Measurements from ENCODE around the gene RASSF3. TPM values are rescaled to one million over a fixed set of nuclear protein-coding genes. Genes with fewer than 3 reads are reported as not detected.

Gene RASSF3
- total and polyA plus RNA-seq, 2 of the 13 experiments (the other 11 are each of a cell fraction or from before 2014, with no cell fraction given), result 15.5 to 16.0 TPM

DNA sequence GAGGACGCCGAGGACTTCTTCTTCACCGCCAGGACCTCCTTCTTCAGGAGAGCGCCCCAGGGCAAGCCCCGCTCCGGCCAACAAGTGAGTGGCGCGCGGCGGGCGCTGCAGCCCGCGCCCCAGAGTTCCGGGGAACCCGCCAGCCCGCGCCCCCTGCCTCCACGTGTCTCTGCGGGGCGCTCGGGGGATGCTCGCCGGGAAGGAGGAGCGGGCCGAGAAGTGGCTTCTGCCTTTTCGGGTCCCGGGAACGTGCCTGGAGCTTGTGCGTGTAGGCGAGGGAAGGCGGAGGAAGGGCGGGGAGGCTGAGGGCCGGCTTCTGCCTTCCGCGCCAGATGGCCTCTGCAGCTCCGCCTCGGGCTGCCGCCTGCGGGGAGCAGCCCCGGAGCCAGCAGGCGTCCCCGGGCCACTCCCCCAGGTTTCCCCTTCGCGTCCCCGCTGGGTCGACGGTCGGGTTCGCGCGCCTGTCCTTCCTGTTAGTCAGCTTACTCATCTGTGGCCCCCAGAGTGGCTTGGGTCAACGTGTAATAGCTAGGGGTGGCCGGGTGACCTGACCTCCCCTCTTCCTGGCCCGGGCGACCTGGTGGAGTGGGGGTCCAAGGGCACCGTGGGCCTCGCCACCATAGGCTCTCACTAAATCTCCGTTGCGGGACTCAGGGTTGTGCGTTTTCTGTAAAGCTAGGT, 505 bp downstream of the RASSF3 start (continued):
- no peak for TF ChIP-seq ZHX2 (IDR thresholded peaks at IDR 0.05; ENCODE audit: low read depth)
- TF ChIP-seq ZHX2 (CRISPR knock-in tag; IDR thresholded peaks at IDR 0.05; ENCODE audit: borderline replicate concordance), result no peak
- TF ChIP-seq ZSCAN29 (CRISPR knock-in tag; conservative IDR thresholded peaks at IDR 0.05), result no peak
- peak; percentile 62 for TF ChIP-seq PHF8 (CRISPR knock-in tag; IDR thresholded peaks at IDR 0.05)
- TF ChIP-seq, protein P1, sequence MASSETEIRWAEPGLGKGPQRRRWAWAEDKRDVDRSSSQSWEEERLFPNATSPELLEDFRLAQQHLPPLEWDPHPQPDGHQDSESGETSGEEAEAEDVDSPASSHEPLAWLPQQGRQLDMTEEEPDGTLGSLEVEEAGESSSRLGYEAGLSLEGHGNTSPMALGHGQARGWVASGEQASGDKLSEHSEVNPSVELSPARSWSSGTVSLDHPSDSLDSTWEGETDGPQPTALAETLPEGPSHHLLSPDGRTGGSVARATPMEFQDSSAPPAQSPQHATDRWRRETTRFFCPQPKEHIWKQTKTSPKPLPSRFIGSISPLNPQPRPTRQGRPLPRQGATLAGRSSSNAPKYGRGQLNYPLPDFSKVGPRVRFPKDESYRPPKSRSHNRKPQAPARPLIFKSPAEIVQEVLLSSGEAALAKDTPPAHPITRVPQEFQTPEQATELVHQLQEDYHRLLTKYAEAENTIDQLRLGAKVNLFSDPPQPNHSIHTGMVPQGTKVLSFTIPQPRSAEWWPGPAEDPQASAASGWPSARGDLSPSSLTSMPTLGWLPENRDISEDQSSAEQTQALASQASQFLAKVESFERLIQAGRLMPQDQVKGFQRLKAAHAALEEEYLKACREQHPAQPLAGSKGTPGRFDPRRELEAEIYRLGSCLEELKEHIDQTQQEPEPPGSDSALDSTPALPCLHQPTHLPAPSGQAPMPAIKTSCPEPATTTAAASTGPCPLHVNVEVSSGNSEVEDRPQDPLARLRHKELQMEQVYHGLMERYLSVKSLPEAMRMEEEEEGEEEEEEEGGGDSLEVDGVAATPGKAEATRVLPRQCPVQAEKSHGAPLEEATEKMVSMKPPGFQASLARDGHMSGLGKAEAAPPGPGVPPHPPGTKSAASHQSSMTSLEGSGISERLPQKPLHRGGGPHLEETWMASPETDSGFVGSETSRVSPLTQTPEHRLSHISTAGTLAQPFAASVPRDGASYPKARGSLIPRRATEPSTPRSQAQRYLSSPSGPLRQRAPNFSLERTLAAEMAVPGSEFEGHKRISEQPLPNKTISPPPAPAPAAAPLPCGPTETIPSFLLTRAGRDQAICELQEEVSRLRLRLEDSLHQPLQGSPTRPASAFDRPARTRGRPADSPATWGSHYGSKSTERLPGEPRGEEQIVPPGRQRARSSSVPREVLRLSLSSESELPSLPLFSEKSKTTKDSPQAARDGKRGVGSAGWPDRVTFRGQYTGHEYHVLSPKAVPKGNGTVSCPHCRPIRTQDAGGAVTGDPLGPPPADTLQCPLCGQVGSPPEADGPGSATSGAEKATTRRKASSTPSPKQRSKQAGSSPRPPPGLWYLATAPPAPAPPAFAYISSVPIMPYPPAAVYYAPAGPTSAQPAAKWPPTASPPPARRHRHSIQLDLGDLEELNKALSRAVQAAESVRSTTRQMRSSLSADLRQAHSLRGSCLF (CRISPR knock-in tag; IDR thresholded peaks at IDR 0.05; ENCODE audit: borderline replicate concordance), result no peak
- no peak for TF ChIP-seq GATA4 (IDR thresholded peaks at IDR 0.05; ENCODE audit: borderline replicate concordance, low read depth)
- TF ChIP-seq SAP130 (CRISPR knock-in tag; IDR thresholded peaks at IDR 0.05; ENCODE audit: low read depth), result peak; percentile 71
- no peak for TF ChIP-seq ZBTB21 (CRISPR knock-in tag; IDR thresholded peaks at IDR 0.05)
- TF ChIP-seq SOX6 (IDR thresholded peaks at IDR 0.05), result no peak
- 0 out of 2 replicates have a peak, but pooled peaks have one; percentile 12 for TF ChIP-seq SOX6 (CRISPR knock-in tag; IDR thresholded peaks at IDR 0.05)
- no peak for TF ChIP-seq ZNF781 (CRISPR knock-in tag; IDR thresholded peaks at IDR 0.05; ENCODE audit: borderline replicate concordance, not compliant biosample characterization)
- 0 out of 2 replicates have a peak, but pooled peaks have one; percentile 32 for TF ChIP-seq IRF2 (CRISPR knock-in tag; IDR thresholded peaks at IDR 0.05)
- no peak for TF ChIP-seq ZNF770 (CRISPR knock-in tag; IDR thresholded peaks at IDR 0.05)
- TF ChIP-seq ATF4 (CRISPR knock-in tag; IDR thresholded peaks at IDR 0.05), result no peak
- TF ChIP-seq ASH2L (IDR thresholded peaks at IDR 0.05; ENCODE audit: insufficient read length, low read depth, low read length), result no peak

All from HepG2 (cell line).